Stimulated activated CD4-positive, alpha-beta T cell treated with anti-CD3 and anti-CD28 coated beads, TNF-alpha, amount 100 ng/mL, for 48 hours (primary cell): ENCODE data around the gene RTN4R.
A peak's percentile ranks its signal among the peaks of the same experiment; 100 is the strongest.
"Not testable (repeated sequence)": the region's sequence is repeated elsewhere in the genome, so short reads cannot be mapped to it uniquely, and the experiment has no call there.

Source experiments
- DNase-seq, 3 donors: peaks; one replicate each; pipeline ENCODE4 v3.0.0-alpha.2; 2020; ENCODE audit warnings: low read depth in 3 of 3

RTN4R gene

GRCh38 chr22:20286784-20287423 lies 18.8 kb upstream of the RTN4R start:
- not testable (repeated sequence) for DNase-seq

GRCh38 chr22:20286312-20286660 lies 18.2 kb upstream of the RTN4R start:
- not testable (repeated sequence) for DNase-seq

- DNase-seq: peak; percentile 51 to 78 (median 65)
These were observed 17.6 kb upstream of the RTN4R start for GRCh38 chr22:20285473-20286311.

GRCh38 chr22:20284471-20285086 lies 16.5 kb upstream of the RTN4R start:
- no peak for DNase-seq

GRCh38 chr22:20283674-20284066 lies 15.6 kb upstream of the RTN4R start:
- DNase-seq: no peak

- no peak for DNase-seq
These were observed 15.0 kb upstream of the RTN4R start for GRCh38 chr22:20282901-20283673.

GRCh38 chr22:20281891-20282290 lies 13.8 kb upstream of the RTN4R start:
- no peak for DNase-seq

GRCh38 chr22:20281473-20281872 lies 13.4 kb upstream of the RTN4R start:
- not testable (repeated sequence) for DNase-seq

- DNase-seq: no peak
These were observed 12.7 kb upstream of the RTN4R start for GRCh38 chr22:20280866-20281265.

GRCh38 chr22:20280163-20280562 lies 12.0 kb upstream of the RTN4R start:
- DNase-seq: not testable (repeated sequence)

- DNase-seq: no peak
These were observed 11.6 kb upstream of the RTN4R start for GRCh38 chr22:20279662-20280134.

- DNase-seq: not testable (repeated sequence)
These were observed 10.8 kb upstream of the RTN4R start for GRCh38 chr22:20278726-20279490.

- not testable (repeated sequence) for DNase-seq
These were observed 10.0 kb upstream of the RTN4R start for GRCh38 chr22:20277936-20278635.

- no peak for DNase-seq
These were observed 8.3 kb upstream of the RTN4R start for GRCh38 chr22:20276468-20276867.

- DNase-seq: no peak
These were observed 7.7 kb upstream of the RTN4R start for GRCh38 chr22:20275836-20276235.

- not testable (repeated sequence) for DNase-seq
These were observed 7.2 kb upstream of the RTN4R start for GRCh38 chr22:20275325-20275724.

GRCh38 chr22:20274374-20274773 lies 6.3 kb upstream of the RTN4R start:
- DNase-seq: not testable (repeated sequence)

- no peak for DNase-seq
These were observed 5.7 kb upstream of the RTN4R start for GRCh38 chr22:20273758-20274181.

GRCh38 chr22:20272700-20273099 lies 4.6 kb upstream of the RTN4R start:
- DNase-seq: no peak

- DNase-seq: no peak
These were observed 4.1 kb upstream of the RTN4R start for GRCh38 chr22:20272174-20272573.
